Endothelial cell (in vitro differentiated cells): ENCODE data around the gene HBZ. TPM values are rescaled to one million over a fixed set of nuclear protein-coding genes. Genes with fewer than 3 reads are reported as not detected.
"Not testable (repeated sequence)": the region's sequence is repeated elsewhere in the genome, so short reads cannot be mapped to it uniquely, and the experiment has no call there.

Experiments
- DNase-seq: peaks from one replicate; pipeline ENCODE4 v3.0.0; 2021; ENCODE audit warnings: low spot score
- H3K27ac Mint-ChIP-seq: one replicate; pipeline ENCODE4 v1.8.0; 2021; ENCODE audit warnings: mixed read lengths, inconsistent platforms; ENCODE audit not compliant: unreplicated experiment
- H3K27me3 Mint-ChIP-seq: one replicate; pipeline ENCODE4 v1.8.0; 2021; ENCODE audit warnings: mild to moderate bottlenecking, moderate library complexity, mixed read lengths, inconsistent platforms; ENCODE audit not compliant: unreplicated experiment
- H3K36me3 Mint-ChIP-seq: one replicate; pipeline ENCODE4 v1.8.0; 2021; ENCODE audit warnings: mild to moderate bottlenecking, low read depth, mixed read lengths, inconsistent platforms; ENCODE audit not compliant: unreplicated experiment
- H3K4me1 Mint-ChIP-seq: one replicate; pipeline ENCODE4 v1.8.0; 2021; ENCODE audit warnings: mild to moderate bottlenecking, mixed read lengths, inconsistent platforms; ENCODE audit not compliant: unreplicated experiment
- H3K4me3 Mint-ChIP-seq: one replicate; pipeline ENCODE4 v1.8.0; 2021; ENCODE audit warnings: mild to moderate bottlenecking, mixed read lengths, inconsistent platforms; ENCODE audit not compliant: unreplicated experiment
- H3K9me3 Mint-ChIP-seq: one replicate; pipeline ENCODE4 v1.8.0; 2021; ENCODE audit warnings: mixed read lengths, inconsistent platforms; ENCODE audit not compliant: unreplicated experiment
- total RNA-seq: library from RNA; stranded (reverse); fragmentation: NEBNext Ultra II Directional; extraction: Animal tissue kit (Norgen Biotek cat#: 25700); gene quantifications from one replicate; pipeline ENCODE4 v1.2.1, GENCODE V29; 2021; ENCODE audit not compliant: unreplicated experiment
- TF ChIP-seq, protein P1 (sequence below): fragments of 200-600 bp; sonication (generic); IDR thresholded peaks from one replicate; pipeline ENCODE4 v1.5.0; 2021; ENCODE audit warnings: antibody characterized with exemption; ENCODE audit not compliant: unreplicated experiment

Gene HBZ
- total RNA-seq, 1 donor from 2014 or later, result not detected

DNA sequence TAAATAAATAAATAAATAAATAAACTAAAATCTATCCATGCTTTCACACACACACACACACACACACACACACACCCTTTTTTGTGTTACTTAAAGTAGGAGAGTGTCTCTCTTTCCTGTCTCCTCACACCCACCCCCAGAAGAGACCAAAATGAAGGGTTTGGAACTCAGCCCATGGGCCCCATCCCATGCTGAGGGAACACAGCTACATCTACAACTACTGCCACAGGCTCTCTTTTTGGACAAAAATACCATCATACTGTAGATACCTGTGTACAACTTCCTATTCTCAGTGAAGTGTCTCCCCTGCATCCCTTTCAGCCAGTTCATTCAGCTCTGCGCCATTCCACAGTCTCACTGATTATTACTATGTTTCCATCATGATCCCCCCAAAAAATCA is 18.3 kb downstream of the HBZ start:
- peak overlapping the region; percentile 31 for H3K4me3 Mint-ChIP-seq
- H3K36me3 Mint-ChIP-seq, result peaks cover 3% of the 10 kb centered on the region
- H3K27me3 Mint-ChIP-seq, result peaks cover 31% of the 10 kb centered on the region
- no peak for DNase-seq
- TF ChIP-seq, protein P1, sequence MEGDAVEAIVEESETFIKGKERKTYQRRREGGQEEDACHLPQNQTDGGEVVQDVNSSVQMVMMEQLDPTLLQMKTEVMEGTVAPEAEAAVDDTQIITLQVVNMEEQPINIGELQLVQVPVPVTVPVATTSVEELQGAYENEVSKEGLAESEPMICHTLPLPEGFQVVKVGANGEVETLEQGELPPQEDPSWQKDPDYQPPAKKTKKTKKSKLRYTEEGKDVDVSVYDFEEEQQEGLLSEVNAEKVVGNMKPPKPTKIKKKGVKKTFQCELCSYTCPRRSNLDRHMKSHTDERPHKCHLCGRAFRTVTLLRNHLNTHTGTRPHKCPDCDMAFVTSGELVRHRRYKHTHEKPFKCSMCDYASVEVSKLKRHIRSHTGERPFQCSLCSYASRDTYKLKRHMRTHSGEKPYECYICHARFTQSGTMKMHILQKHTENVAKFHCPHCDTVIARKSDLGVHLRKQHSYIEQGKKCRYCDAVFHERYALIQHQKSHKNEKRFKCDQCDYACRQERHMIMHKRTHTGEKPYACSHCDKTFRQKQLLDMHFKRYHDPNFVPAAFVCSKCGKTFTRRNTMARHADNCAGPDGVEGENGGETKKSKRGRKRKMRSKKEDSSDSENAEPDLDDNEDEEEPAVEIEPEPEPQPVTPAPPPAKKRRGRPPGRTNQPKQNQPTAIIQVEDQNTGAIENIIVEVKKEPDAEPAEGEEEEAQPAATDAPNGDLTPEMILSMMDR, result no peak
- no peak overlapping the region for H3K27ac Mint-ChIP-seq
- peaks cover 3% of the 10 kb centered on the region for H3K4me1 Mint-ChIP-seq
- H3K9me3 Mint-ChIP-seq, result no peaks in the 10 kb centered on the region

DNA sequence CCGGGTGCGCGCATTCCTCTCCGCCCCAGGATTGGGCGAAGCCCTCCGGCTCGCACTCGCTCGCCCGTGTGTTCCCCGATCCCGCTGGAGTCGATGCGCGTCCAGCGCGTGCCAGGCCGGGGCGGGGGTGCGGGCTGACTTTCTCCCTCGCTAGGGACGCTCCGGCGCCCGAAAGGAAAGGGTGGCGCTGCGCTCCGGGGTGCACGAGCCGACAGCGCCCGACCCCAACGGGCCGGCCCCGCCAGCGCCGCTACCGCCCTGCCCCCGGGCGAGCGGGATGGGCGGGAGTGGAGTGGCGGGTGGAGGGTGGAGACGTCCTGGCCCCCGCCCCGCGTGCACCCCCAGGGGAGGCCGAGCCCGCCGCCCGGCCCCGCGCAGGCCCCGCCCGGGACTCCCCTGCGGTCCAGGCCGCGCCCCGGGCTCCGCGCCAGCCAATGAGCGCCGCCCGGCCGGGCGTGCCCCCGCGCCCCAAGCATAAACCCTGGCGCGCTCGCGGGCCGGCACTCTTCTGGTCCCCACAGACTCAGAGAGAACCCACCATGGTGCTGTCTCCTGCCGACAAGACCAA is 20.0 kb downstream of the HBZ start, which contains the start of gene HBA2:
HBA2 (plus strand) TSS at position 503 of the 568 bp plus-strand sequence; CDS start at position 540, 37 bp downstream.
- H3K9me3 Mint-ChIP-seq, H3K4me1 Mint-ChIP-seq, H3K4me3 Mint-ChIP-seq, DNase-seq, H3K27ac Mint-ChIP-seq, H3K36me3 Mint-ChIP-seq: not testable (repeated sequence)
- peaks cover 28% of the 10 kb centered on the region for H3K27me3 Mint-ChIP-seq

DNA sequence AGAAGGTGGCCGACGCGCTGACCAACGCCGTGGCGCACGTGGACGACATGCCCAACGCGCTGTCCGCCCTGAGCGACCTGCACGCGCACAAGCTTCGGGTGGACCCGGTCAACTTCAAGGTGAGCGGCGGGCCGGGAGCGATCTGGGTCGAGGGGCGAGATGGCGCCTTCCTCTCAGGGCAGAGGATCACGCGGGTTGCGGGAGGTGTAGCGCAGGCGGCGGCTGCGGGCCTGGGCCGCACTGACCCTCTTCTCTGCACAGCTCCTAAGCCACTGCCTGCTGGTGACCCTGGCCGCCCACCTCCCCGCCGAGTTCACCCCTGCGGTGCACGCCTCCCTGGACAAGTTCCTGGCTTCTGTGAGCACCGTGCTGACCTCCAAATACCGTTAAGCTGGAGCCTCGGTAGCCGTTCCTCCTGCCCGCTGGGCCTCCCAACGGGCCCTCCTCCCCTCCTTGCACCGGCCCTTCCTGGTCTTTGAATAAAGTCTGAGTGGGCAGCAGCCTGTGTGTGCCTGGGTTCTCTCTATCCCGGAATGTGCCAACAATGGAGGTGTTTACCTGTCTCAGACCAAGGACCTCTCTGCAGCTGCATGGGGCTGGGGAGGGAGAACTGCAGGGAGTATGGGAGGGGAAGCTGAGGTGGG is 20.9 kb downstream of the HBZ start:
- not testable (repeated sequence) for H3K27ac Mint-ChIP-seq, H3K4me3 Mint-ChIP-seq, H3K4me1 Mint-ChIP-seq, H3K9me3 Mint-ChIP-seq, DNase-seq, H3K36me3 Mint-ChIP-seq
- peaks cover 34% of the 10 kb centered on the region for H3K27me3 Mint-ChIP-seq

DNA sequence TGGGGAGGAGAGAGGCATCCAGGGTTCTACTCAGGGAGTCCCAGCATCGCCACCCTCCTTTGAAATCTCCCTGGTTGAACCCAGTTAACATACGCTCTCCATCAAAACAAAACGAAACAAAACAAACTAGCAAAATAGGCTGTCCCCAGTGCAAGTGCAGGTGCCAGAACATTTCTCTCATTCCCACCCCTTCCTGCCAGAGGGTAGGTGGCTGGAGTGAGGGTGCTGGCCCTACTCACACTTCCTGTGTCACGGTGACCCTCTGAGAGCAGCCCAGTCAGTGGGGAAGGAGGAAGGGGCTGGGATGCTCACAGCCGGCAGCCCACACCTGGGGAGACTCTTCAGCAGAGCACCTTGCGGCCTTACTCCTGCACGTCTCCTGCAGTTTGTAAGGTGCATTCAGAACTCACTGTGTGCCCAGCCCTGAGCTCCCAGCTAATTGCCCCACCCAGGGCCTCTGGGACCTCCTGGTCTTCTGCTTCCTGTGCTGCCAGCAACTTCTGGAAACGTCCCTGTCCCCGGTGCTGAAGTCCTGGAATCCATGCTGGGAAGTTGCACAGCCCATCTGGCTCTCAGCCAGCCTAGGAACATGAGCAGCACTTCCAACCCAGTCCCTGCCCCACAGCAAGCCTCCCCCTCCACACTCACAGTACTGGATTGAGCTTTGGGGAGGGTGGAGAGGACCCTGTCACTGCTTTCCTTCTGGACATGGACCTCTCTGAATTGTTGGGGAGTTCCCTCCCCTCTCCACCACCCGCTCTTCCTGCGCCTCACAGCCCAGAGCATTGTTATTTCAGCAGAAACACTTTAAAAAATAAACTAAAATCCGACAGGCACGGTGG is 21.7 kb downstream of the HBZ start:
- not testable (repeated sequence) for H3K4me3 Mint-ChIP-seq, H3K27ac Mint-ChIP-seq, H3K4me1 Mint-ChIP-seq, H3K36me3 Mint-ChIP-seq, DNase-seq, H3K9me3 Mint-ChIP-seq
- H3K27me3 Mint-ChIP-seq, result peaks cover 30% of the 10 kb centered on the region

DNA sequence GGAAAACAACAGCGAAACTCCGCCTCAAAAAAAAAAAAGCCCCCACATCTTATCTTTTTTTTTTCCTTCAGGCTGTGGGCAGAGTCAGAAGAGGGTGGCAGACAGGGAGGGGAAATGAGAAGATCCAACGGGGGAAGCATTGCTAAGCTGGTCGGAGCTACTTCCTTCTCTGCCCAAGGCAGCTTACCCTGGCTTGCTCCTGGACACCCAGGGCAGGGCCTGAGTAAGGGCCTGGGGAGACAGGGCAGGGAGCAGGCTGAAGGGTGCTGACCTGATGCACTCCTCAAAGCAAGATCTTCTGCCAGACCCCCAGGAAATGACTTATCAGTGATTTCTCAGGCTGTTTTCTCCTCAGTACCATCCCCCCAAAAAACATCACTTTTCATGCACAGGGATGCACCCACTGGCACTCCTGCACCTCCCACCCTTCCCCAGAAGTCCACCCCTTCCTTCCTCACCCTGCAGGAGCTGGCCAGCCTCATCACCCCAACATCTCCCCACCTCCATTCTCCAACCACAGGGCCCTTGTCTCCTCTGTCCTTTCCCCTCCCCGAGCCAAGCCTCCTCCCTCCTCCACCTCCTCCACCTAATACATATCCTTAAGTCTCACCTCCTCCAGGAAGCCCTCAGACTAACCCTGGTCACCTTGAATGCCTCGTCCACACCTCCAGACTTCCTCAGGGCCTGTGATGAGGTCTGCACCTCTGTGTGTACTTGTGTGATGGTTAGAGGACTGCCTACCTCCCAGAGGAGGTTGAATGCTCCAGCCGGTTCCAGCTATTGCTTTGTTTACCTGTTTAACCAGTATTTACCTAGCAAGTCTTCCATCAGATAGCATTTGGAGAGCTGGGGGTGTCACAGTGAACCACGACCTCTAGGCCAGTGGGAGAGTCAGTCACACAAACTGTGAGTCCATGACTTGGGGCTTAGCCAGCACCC is 22.8 kb downstream of the HBZ start:
- Mint-ChIP-seq H3K4me1 (peaks cover 3% of the 10 kb centered on the region), H3K36me3 (peaks cover 8% of the 10 kb centered on the region), H3K9me3 (no peaks in the 10 kb centered on the region), H3K27ac (no peak overlapping the region), H3K4me3 (no peak overlapping the region), H3K27me3 (peaks cover 27% of the 10 kb centered on the region)
- TF ChIP-seq, protein P1, result no peak
- DNase-seq, result no peak

DNA sequence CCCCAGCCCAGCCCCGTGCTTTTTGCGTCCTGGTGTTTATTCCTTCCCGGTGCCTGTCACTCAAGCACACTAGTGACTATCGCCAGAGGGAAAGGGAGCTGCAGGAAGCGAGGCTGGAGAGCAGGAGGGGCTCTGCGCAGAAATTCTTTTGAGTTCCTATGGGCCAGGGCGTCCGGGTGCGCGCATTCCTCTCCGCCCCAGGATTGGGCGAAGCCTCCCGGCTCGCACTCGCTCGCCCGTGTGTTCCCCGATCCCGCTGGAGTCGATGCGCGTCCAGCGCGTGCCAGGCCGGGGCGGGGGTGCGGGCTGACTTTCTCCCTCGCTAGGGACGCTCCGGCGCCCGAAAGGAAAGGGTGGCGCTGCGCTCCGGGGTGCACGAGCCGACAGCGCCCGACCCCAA is 23.6 kb downstream of the HBZ start:
- H3K4me3 Mint-ChIP-seq, H3K9me3 Mint-ChIP-seq, DNase-seq, H3K4me1 Mint-ChIP-seq, H3K36me3 Mint-ChIP-seq, H3K27ac Mint-ChIP-seq: not testable (repeated sequence)
- H3K27me3 Mint-ChIP-seq, result peaks cover 22% of the 10 kb centered on the region

DNA sequence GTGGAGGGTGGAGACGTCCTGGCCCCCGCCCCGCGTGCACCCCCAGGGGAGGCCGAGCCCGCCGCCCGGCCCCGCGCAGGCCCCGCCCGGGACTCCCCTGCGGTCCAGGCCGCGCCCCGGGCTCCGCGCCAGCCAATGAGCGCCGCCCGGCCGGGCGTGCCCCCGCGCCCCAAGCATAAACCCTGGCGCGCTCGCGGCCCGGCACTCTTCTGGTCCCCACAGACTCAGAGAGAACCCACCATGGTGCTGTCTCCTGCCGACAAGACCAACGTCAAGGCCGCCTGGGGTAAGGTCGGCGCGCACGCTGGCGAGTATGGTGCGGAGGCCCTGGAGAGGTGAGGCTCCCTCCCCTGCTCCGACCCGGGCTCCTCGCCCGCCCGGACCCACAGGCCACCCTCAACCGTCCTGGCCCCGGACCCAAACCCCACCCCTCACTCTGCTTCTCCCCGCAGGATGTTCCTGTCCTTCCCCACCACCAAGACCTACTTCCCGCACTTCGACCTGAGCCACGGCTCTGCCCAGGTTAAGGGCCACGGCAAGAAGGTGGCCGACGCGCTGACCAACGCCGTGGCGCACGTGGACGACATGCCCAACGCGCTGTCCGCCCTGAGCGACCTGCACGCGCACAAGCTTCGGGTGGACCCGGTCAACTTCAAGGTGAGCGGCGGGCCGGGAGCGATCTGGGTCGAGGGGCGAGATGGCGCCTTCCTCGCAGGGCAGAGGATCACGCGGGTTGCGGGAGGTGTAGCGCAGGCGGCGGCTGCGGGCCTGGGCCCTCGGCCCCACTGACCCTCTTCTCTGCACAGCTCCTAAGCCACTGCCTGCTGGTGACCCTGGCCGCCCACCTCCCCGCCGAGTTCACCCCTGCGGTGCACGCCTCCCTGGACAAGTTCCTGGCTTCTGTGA is 24.3 kb downstream of the HBZ start, which contains the start of gene HBA1:
HBA1 (plus strand) TSS at position 204 of the 906 bp plus-strand sequence; CDS start at position 241, 37 bp downstream.
- not testable (repeated sequence) for H3K36me3 Mint-ChIP-seq, H3K4me1 Mint-ChIP-seq, H3K4me3 Mint-ChIP-seq, H3K9me3 Mint-ChIP-seq, DNase-seq, H3K27ac Mint-ChIP-seq
- H3K27me3 Mint-ChIP-seq, result peaks cover 20% of the 10 kb centered on the region
